Colonic mucosa (tissue), 4 donors: ENCODE results near the gene OPCML. TPM values are rescaled to one million over a fixed set of nuclear protein-coding genes. Genes with fewer than 3 reads are reported as not detected.

ENCODE experiments used
- DNase-seq: peaks from one replicate; pipeline ENCODE4 v3.0.0-alpha.2; 2020
- H3K27ac ChIP-seq: fragments of 200-600 bp; one replicate; pipeline ENCODE4 v1.8.0; 2021
- H3K27me3 ChIP-seq: fragments of 200-600 bp; one replicate; pipeline ENCODE4 v1.8.0; 2021
- H3K36me3 ChIP-seq: fragments of 200-600 bp; one replicate; pipeline ENCODE4 v1.8.0; 2021
- H3K4me1 ChIP-seq: fragments of 200-600 bp; one replicate; pipeline ENCODE4 v1.8.0; 2021; ENCODE audit warnings: mild to moderate bottlenecking
- H3K4me3 ChIP-seq: fragments of 200-600 bp; one replicate; pipeline ENCODE4 v1.8.0; 2021
- H3K9ac ChIP-seq, 2 donors: one replicate each; pipeline ENCODE4 v1.7.0; 2013; ENCODE audit warnings: control low read depth in 2 of 2, low read depth in 2 of 2, low read length in 2 of 2
- H3K9me3 ChIP-seq: fragments of 200-600 bp; one replicate; pipeline ENCODE4 v1.8.0; 2021
- intact Hi-C: fragments of 100-400 bp; cut with DNase I; formaldehyde crosslinking; loops from one replicate; pipeline ENCODE4 v1.14.1; 2022
- total RNA-seq, 2 donors: library from RNA; stranded (reverse); fragmentation: NEBNext Ultra II Directional in 1 of 2; extraction: Animal tissue kit (Norgen Biotek cat#: 25700) in 1 of 2; gene quantifications; one replicate each; pipeline ENCODE4 v1.2.1, GENCODE V29; 2021
- TF ChIP-seq, protein P1 (sequence below): fragments of 200-600 bp; IDR thresholded peaks from one replicate; pipeline ENCODE4 v1.8.0; 2022; ENCODE audit warnings: antibody characterized with exemption, mild to moderate bottlenecking
- donor health status: healthy.
- donor health status: DM: no; HTN: no; CAD: no.
- donor health status: DM: no; HTN: no; CAD: no.

OPCML gene
- total RNA-seq, 2 donors from 2014 or later = 0.08 TPM; not detected in 1

- H3K27ac ChIP-seq = no peak overlapping the region
- no peak for DNase-seq
- no peaks in the 10 kb centered on the region for H3K36me3 ChIP-seq
- TF ChIP-seq, protein P1, sequence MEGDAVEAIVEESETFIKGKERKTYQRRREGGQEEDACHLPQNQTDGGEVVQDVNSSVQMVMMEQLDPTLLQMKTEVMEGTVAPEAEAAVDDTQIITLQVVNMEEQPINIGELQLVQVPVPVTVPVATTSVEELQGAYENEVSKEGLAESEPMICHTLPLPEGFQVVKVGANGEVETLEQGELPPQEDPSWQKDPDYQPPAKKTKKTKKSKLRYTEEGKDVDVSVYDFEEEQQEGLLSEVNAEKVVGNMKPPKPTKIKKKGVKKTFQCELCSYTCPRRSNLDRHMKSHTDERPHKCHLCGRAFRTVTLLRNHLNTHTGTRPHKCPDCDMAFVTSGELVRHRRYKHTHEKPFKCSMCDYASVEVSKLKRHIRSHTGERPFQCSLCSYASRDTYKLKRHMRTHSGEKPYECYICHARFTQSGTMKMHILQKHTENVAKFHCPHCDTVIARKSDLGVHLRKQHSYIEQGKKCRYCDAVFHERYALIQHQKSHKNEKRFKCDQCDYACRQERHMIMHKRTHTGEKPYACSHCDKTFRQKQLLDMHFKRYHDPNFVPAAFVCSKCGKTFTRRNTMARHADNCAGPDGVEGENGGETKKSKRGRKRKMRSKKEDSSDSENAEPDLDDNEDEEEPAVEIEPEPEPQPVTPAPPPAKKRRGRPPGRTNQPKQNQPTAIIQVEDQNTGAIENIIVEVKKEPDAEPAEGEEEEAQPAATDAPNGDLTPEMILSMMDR = no peak
- no peaks in the 10 kb centered on the region for H3K4me1 ChIP-seq
- H3K9me3 ChIP-seq = no peaks in the 10 kb centered on the region
- no peaks in the 10 kb centered on the region for H3K27me3 ChIP-seq
- intact Hi-C loops = no loop called here
- no peak overlapping the region for H3K4me3 ChIP-seq
- H3K9ac ChIP-seq = no peak overlapping the region
Observed at GRCh38 chr11:132626446-132626845, 905.9 kb downstream of the OPCML start.

DNA sequence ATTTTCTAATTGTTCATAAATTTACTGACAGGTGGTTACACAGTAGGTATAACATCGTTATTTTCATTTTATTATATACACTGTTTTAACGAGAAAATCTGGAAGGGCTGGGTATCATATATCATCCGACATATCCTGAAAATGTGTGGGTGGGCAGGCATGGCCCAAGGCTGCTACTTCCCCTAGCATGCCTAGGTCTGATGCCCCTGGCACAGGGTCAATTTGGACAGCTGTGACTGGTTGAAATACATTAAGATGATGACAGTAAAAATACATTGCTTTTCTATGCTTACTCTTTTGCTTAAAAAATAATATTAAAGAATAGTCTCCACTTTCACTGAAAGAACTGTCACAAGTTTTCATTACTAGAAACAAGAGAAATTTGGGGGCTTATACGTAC is 908.8 kb downstream of the OPCML start:
- no peaks in the 10 kb centered on the region for H3K27me3 ChIP-seq

DNA sequence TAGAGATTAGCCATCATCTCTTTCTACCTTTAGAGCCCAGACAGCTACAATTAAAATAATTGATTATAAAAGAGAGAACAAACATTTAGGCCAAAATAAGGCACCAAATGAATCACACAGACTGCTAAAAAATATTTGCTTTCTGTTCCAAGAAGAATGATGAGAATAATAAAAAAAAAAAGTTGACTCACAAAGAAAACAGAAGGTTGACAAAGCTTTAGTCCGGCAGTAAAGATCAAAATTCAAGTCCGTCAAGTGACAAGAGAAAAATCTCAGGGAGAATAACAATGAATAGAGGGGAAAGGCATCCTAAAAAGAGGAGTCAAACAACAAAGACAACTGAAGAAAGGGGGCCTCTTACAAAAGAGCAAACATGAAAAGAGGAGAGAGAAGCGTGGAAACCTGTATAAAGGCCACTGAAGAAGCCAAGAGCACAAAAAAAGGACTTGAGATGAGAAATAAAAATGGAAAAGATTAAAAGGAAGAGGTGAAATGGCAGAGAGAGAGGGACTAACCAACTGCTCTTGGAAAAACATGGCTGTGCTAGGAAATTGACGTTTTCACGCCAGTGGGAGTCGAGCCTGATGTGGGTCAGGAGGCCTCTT is 910.2 kb downstream of the OPCML start:
- H3K9me3 ChIP-seq = no peaks in the 10 kb centered on the region
- TF ChIP-seq, protein P1 = no peak
- intact Hi-C loops = no loop called here
- no peak overlapping the region for H3K9ac ChIP-seq
- no peaks in the 10 kb centered on the region for H3K27me3 ChIP-seq
- H3K27ac ChIP-seq = no peak overlapping the region
- no peak overlapping the region for H3K4me3 ChIP-seq
- no peak for DNase-seq
- H3K36me3 ChIP-seq = no peaks in the 10 kb centered on the region
- no peaks in the 10 kb centered on the region for H3K4me1 ChIP-seq

More for the DNA sequence above, 908.8 kb downstream of the OPCML start:
- Histone ChIP-seq H3K36me3 (no peaks in the 10 kb centered on the region), H3K9ac (no peak overlapping the region), H3K4me1 (no peaks in the 10 kb centered on the region), H3K4me3 (no peak overlapping the region), H3K27ac (no peak overlapping the region), H3K9me3 (no peaks in the 10 kb centered on the region)
- intact Hi-C loops = no loop called here
- DNase-seq = no peak
- TF ChIP-seq, protein P1 = no peak

- H3K27ac ChIP-seq = no peak overlapping the region
- TF ChIP-seq, protein P1 = no peak
- intact Hi-C loops = no loop called here
- H3K27me3 ChIP-seq = no peaks in the 10 kb centered on the region
- no peaks in the 10 kb centered on the region for H3K36me3 ChIP-seq
- no peak for DNase-seq
- no peak overlapping the region for H3K9ac ChIP-seq
- no peaks in the 10 kb centered on the region for H3K9me3 ChIP-seq
- no peak overlapping the region for H3K4me3 ChIP-seq
- no peaks in the 10 kb centered on the region for H3K4me1 ChIP-seq
Observed at GRCh38 chr11:132620423-132620822, 911.9 kb downstream of the OPCML start.

DNA sequence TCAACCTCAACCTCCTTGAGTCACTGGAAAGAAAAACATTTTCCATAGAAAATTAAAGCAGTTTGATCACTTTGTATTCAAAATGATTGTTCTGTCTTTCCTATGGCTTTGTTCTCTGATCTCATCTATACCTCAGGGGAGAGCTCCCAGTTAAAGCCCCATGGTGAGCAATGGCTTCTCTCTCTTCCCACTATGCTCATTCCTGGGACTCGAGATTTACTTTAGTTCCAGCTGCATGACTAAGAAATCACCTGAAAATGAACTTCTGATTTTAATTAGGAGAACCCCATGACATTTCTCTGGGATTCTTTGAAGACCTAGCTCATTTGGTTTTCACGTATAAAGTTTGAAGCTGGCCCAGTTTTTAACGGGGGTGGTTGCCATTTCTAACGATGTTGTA is 921.5 kb downstream of the OPCML start:
- TF ChIP-seq, protein P1 = no peak

More for the DNA sequence above, 921.5 kb downstream of the OPCML start:
- H3K27ac ChIP-seq = no peak overlapping the region
- no peaks in the 10 kb centered on the region for H3K9me3 ChIP-seq
- H3K4me3 ChIP-seq = no peak overlapping the region
- intact Hi-C loops = no loop called here
- H3K9ac ChIP-seq = no peak overlapping the region
- H3K27me3 ChIP-seq = no peaks in the 10 kb centered on the region
- DNase-seq = no peak
- no peaks in the 10 kb centered on the region for H3K36me3 ChIP-seq
- no peaks in the 10 kb centered on the region for H3K4me1 ChIP-seq
